K562 (cell line): ENCODE data around the gene NABP1. TPM values are rescaled to one million over a fixed set of nuclear protein-coding genes. Genes with fewer than 3 reads are reported as not detected.

Source experiments
- ATAC-seq: fragments of 200-7000 bp; cut with Tn5 transposase; 3 replicates; pipeline ENCODE4 v1.9.1; 2020; ENCODE audit warnings: moderate library complexity
- BruUV-seq: library from RNA; stranded (reverse); fragments of 400-500 nt; replicated peaks from 2 replicates; lab custom pipeline; 2021; lab: Mats Ljungman, UMichigan
- CTCF ChIA-PET: fragments of 300-600 bp; formaldehyde crosslinking; extraction: SDS; loops from one replicate; lab custom pipeline; 2021; ENCODE audit warnings: low intra/inter-chr PET ratio; lab: Yijun Ruan, JAX
- POLR2A ChIA-PET: fragments of 300-600, 350-650 bp; sonication (Branson Sonifier 250); formaldehyde crosslinking; extraction: SDS; loops from one replicate; lab custom pipeline; 2021; ENCODE audit warnings: antibody characterized with exemption, inconsistent platforms; lab: Yijun Ruan, JAX
- DNase-seq, 4 experiments: peaks; one replicate each; pipeline versions ENCODE4 v3.0.0 to v3.0.0-alpha.2; 2011 to 2018; ENCODE audit warnings: low spot score in 3 of 4, mixed read lengths in 3 of 4; ENCODE audit errors: extremely low read depth in 1 of 4
- FAIRE-seq: peaks from 2 replicates; lab custom pipeline; 2011; peaks lifted over from hg19 to GRCh38; lab: Jason Lieb, UNC
- H2AFZ ChIP-seq: 2 replicates; pipeline ENCODE4 v1.6.0; 2011; ENCODE audit warnings: low read depth, low read length, control low read depth, inconsistent platforms
- H3K27ac ChIP-seq: fragments of 200-600 bp; 3 replicates; pipeline ENCODE4 v1.8.0; 2011; ENCODE audit warnings: low read depth, mild to moderate bottlenecking, control low read depth, inconsistent platforms, low read length, moderate library complexity, mixed read lengths; ENCODE audit errors: extremely low read depth
- H3K27me3 ChIP-seq, 2 experiments: fragments of 300-600 bp in 1 of 2; 2 replicates in 1 of 2; 3 replicates in 1 of 2; pipeline versions ENCODE4 v1.6.0 to v1.8.0; 2011; ENCODE audit warnings: inconsistent platforms in 2 of 2, low read length in 2 of 2, mild to moderate bottlenecking in 1 of 2, mixed read lengths in 1 of 2, moderate library complexity in 1 of 2; ENCODE audit not compliant: control insufficient read depth in 2 of 2, insufficient read depth in 2 of 2
- H3K36me3 ChIP-seq: fragments of 300-600 bp; 3 replicates; pipeline ENCODE4 v1.8.0; 2011; ENCODE audit warnings: mild to moderate bottlenecking, low read length, inconsistent platforms; ENCODE audit not compliant: control insufficient read depth, insufficient read depth
- H3K4me1 ChIP-seq, 2 experiments: fragments of 200-600 bp in 1 of 2; replicated peaks in 1 of 2; 2 replicates in 1 of 2; 3 replicates in 1 of 2; pipeline versions ENCODE4 v1.5.1 to v1.8.0; 2011; ENCODE audit warnings: inconsistent platforms in 2 of 2, low read length in 2 of 2, mild to moderate bottlenecking in 1 of 2, mixed read lengths in 1 of 2, moderate library complexity in 1 of 2; ENCODE audit not compliant: control insufficient read depth in 2 of 2, insufficient read depth in 2 of 2
- H3K4me2 ChIP-seq: 2 replicates; pipeline ENCODE4 v1.6.1; 2011; ENCODE audit warnings: low read length, control low read depth, inconsistent platforms, mixed read lengths; ENCODE audit not compliant: insufficient read depth
- H3K4me3 ChIP-seq: fragments of 200-600 bp; sonication (generic), shearing (Covaris generic); 2 replicates; pipeline ENCODE4 v1.5.1; 2016; ENCODE audit warnings: control low read depth, inconsistent platforms
- H3K79me2 ChIP-seq: fragments of 200-600 bp; 3 replicates; pipeline ENCODE4 v1.8.0; 2011; ENCODE audit warnings: low read length, inconsistent platforms; ENCODE audit not compliant: control insufficient read depth, insufficient read depth
- H3K9ac ChIP-seq, 2 experiments: 2 replicates each; pipeline versions ENCODE4 v1.6.0 to v1.6.1; 2011; ENCODE audit warnings: low read depth in 2 of 2, low read length in 2 of 2, control low read depth in 1 of 2, inconsistent platforms in 1 of 2, mild to moderate bottlenecking in 1 of 2, mixed read lengths in 1 of 2; ENCODE audit not compliant: insufficient read depth in 1 of 2
- H3K9me1 ChIP-seq: one replicate; pipeline ENCODE4 v1.6.0; 2011; ENCODE audit warnings: inconsistent platforms, mild to moderate bottlenecking, low read length, moderate library complexity; ENCODE audit not compliant: control insufficient read depth, insufficient read depth
- H3K9me3 ChIP-seq: replicated peaks from 2 replicates; pipeline ENCODE4 v1.5.1; 2011; ENCODE audit warnings: low read depth, low read length, inconsistent platforms; ENCODE audit not compliant: control insufficient read depth, insufficient read depth
- H4K20me1 ChIP-seq: replicated peaks from 2 replicates; pipeline ENCODE4 v1.6.1; 2011; ENCODE audit warnings: low read length, inconsistent platforms, mixed read lengths; ENCODE audit not compliant: control insufficient read depth, insufficient read depth
- C11orf30 ChIP-seq: fragments of 450-650 bp; IDR thresholded peaks from 2 replicates; pipeline ENCODE4 v1.6.1; 2016; ENCODE audit warnings: low read depth, mild to moderate bottlenecking
- FOXA3 ChIP-seq, 2 experiments: fragments of 450-650 bp in 1 of 2; sonication (generic) in 1 of 2; formaldehyde crosslinking; IDR thresholded peaks in 1 of 2; conservative IDR thresholded peaks in 1 of 2; 2 replicates each; pipeline versions ENCODE4 v1.4.0 to v1.8.0; 2020 to 2022; ENCODE audit warnings: mild to moderate bottlenecking in 2 of 2, missing genetic modification reagents in 1 of 2
- KDM1A ChIP-seq, 2 experiments: fragments of 450-650 bp; IDR thresholded peaks; 2 replicates each; pipeline ENCODE4 v1.6.1; 2016; ENCODE audit warnings: mild to moderate bottlenecking in 2 of 2
- KLF1 ChIP-seq: fragments of 450-650 bp; IDR thresholded peaks from 2 replicates; pipeline ENCODE4 v1.6.1; 2016; ENCODE audit warnings: missing genetic modification characterization, missing compliant biosample characterization
- MTA3 ChIP-seq: fragments of 450-650 bp; formaldehyde crosslinking; IDR thresholded peaks from 2 replicates; pipeline ENCODE4 v1.6.1; 2017; ENCODE audit warnings: mild to moderate bottlenecking, borderline replicate concordance
- PHF20 ChIP-seq: fragments of 450-650 bp; IDR thresholded peaks from 2 replicates; pipeline ENCODE4 v1.6.1; 2018; ENCODE audit not compliant: partially characterized antibody
- POLR2AphosphoS2 ChIP-seq: IDR thresholded peaks from 2 replicates; pipeline ENCODE4 v1.6.1; 2012; ENCODE audit warnings: low read length, improper control_type of control experiment
- POLR2B ChIP-seq: fragments of 450-650 bp; IDR thresholded peaks from 2 replicates; pipeline ENCODE4 v1.6.1; 2018; ENCODE audit warnings: low read depth; ENCODE audit not compliant: partially characterized antibody
- SUPT5H ChIP-seq: fragments of 450-650 bp; IDR thresholded peaks from 2 replicates; pipeline ENCODE4 v1.6.1; 2016
- WGBS: fragments of 100-300 bp; shearing (Covaris generic); methylation state at CpG from one replicate; pipeline ENCODE4 v1.1.6; 2016; ENCODE audit warnings: low coverage, mixed read lengths; ENCODE audit not compliant: insufficient coverage; ENCODE audit errors: missing lambda C conversion rate; 5-methylcytosine and 5-hydroxymethylcytosine counted together
- in situ Hi-C: fragments of 300-500 bp; cut with MboI; formaldehyde crosslinking; loops from 4 replicates; pipeline ENCODE4 v1.15.0; 2018; ENCODE audit warnings: inconsistent platforms, mixed read lengths
- intact Hi-C: fragments of 100-400 bp; cut with micrococcal nuclease; formaldehyde crosslinking; loops from 2 replicates; pipeline ENCODE4 v1.14.2; 2022
- polyA plus RNA-seq, 8 experiments: library from polyadenylated mRNA; depleted of rRNA in 4 of 8; stranded (reverse) in 5 of 8; unstranded in 3 of 8; fragments of >200 nt; fragmentation: Nextera tagmentation in 2 of 8; fragmentation: Illumina TruSeq in 1 of 8; extraction: Ambion mirVana in 2 of 8; extraction: Trizol in 1 of 8; gene quantifications; 2 replicates each; pipeline versions ENCODE4 v1.2.1 to v1.2.3, GENCODE V29; 2011 to 2014; ENCODE audit warnings: inconsistent platforms in 1 of 8, missing spikeins in 1 of 8
- total RNA-seq, 7 experiments: library from RNA; depleted of rRNA in 6 of 7; stranded (reverse); fragments of >200 nt in 6 of 7; fragmentation: Illumina TruSeq in 2 of 7; extraction: Trizol in 2 of 7; gene quantifications; 2 replicates each; pipeline versions ENCODE4 v1.2.1 to v1.2.3, GENCODE V29; 2011 to 2021; ENCODE audit warnings: low replicate concordance in 1 of 7
- TF ChIP-seq, protein P1 (sequence below), 2 experiments: fragments of 150-350 bp in 1 of 2; IDR thresholded peaks; 2 replicates each; pipeline ENCODE4 v1.6.1; 2012 to 2016; ENCODE audit warnings: low read depth in 2 of 2, low read length in 2 of 2, mild to moderate bottlenecking in 1 of 2, moderate library complexity in 1 of 2
- TF ChIP-seq, protein P2 (sequence below): fragments of 450-650 bp; IDR thresholded peaks from 2 replicates; pipeline ENCODE4 v1.7.1; 2018; ENCODE audit warnings: mild to moderate bottlenecking, low read depth; ENCODE audit not compliant: partially characterized antibody
- TF ChIP-seq, protein P3 (sequence below): sonication (generic); formaldehyde crosslinking; IDR thresholded peaks from 2 replicates; pipeline ENCODE4 v1.5.0; 2020; ENCODE audit warnings: missing genetic modification reagents
- TF ChIP-seq, protein P4 (sequence below): sonication (generic); formaldehyde crosslinking; IDR thresholded peaks from 2 replicates; pipeline ENCODE4 v1.8.0; 2022; ENCODE audit warnings: mild to moderate bottlenecking, missing genetic modification reagents

NABP1 gene
- total and polyA plus RNA-seq, 9 of the 15 experiments (the other 6 are each of a cell fraction or from before 2014, with no cell fraction given): 12.8 to 44.0 (median 20.2) TPM

DNA sequence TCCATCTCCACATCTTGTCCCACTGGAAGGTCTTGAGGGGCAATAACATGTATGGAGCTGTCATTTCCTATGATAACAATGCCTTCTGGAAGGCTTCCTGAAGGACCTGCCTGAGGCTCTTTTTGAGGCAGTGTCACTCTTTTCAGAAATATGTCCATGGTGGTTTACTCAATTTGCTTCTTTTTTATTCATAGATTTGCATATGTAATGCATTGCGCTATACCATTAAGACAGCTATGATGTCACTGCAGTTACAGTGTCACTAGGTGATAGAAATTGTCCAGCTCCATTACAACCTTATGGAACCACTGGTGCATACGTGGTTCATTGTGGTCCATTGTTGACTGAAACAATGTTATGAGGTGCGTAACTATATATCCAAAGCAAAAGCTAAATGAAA, 19.9 kb downstream of the NABP1 start (continued):
- TF ChIP-seq, protein P1, sequence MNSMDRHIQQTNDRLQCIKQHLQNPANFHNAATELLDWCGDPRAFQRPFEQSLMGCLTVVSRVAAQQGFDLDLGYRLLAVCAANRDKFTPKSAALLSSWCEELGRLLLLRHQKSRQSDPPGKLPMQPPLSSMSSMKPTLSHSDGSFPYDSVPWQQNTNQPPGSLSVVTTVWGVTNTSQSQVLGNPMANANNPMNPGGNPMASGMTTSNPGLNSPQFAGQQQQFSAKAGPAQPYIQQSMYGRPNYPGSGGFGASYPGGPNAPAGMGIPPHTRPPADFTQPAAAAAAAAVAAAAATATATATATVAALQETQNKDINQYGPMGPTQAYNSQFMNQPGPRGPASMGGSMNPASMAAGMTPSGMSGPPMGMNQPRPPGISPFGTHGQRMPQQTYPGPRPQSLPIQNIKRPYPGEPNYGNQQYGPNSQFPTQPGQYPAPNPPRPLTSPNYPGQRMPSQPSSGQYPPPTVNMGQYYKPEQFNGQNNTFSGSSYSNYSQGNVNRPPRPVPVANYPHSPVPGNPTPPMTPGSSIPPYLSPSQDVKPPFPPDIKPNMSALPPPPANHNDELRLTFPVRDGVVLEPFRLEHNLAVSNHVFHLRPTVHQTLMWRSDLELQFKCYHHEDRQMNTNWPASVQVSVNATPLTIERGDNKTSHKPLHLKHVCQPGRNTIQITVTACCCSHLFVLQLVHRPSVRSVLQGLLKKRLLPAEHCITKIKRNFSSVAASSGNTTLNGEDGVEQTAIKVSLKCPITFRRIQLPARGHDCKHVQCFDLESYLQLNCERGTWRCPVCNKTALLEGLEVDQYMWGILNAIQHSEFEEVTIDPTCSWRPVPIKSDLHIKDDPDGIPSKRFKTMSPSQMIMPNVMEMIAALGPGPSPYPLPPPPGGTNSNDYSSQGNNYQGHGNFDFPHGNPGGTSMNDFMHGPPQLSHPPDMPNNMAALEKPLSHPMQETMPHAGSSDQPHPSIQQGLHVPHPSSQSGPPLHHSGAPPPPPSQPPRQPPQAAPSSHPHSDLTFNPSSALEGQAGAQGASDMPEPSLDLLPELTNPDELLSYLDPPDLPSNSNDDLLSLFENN (IDR thresholded peaks at IDR 0.05; ENCODE audit: low read depth in 2 of 2, low read length in 2 of 2): no peak

DNA sequence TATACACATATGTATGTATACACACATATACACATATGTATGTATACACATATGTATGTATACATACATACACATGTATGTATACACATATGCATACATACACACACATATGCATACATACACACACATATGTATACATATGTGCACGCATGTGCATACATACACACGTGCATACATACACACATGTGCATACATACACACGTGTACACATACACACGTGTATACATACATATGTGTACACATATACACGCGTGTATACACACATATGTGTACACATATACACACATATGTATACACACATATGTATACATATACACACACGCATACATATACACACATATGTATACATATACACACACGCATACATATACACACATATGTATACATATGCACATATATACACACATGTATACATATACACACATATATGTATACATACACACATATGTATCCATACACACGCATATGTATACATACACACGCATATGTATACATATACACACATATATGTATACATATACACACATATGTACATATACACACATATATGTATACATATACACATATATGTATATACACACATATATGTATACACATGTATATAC, 21.5 kb downstream of the NABP1 start:
- Histone ChIP-seq H3K9me3 (peaks cover 4% of the 10 kb centered on the region; the same call in 1 of the 2 replicates), H3K27me3 (no peaks in the 10 kb centered on the region), H3K4me2 (no peak overlapping the region), H2AFZ (no peak overlapping the region), H3K36me3 (no peaks in the 10 kb centered on the region), H3K9me1 (no peaks in the 10 kb centered on the region), H3K27ac (no peak overlapping the region), H3K79me2 (no peaks in the 10 kb centered on the region), H3K4me1 (no peaks in the 10 kb centered on the region), H3K9ac (no peak overlapping the region), H4K20me1 (no peaks in the 10 kb centered on the region), H3K4me3 (no peak overlapping the region)
- BruUV-seq: no TSS peak
- 72% methylated on average over 10 of the region's 10 CpGs for WGBS
- FAIRE-seq (no peak), DNase-seq (no peak), ATAC-seq (no peak)
- CTCF ChIA-PET: no interaction called here
- in situ Hi-C loops (no loop called here), intact Hi-C loops (no loop called here)
- POLR2A ChIA-PET: no interaction called here
- no peak for TF ChIP-seq C11orf30
- peak in 1 of 2 experiments; percentile 32; a peak in 1 of 4 replicates for TF ChIP-seq FOXA3 (CRISPR knock-in tag; conservative IDR thresholded peaks at IDR 0.05 in 1 of 2, IDR thresholded peaks at IDR 0.05 in 1 of 2)
- peak in 1 of 2 experiments; percentile 85; a peak in 1 of 4 replicates for TF ChIP-seq KDM1A (IDR thresholded peaks at IDR 0.05)
- no peak for TF ChIP-seq KLF1
- TF ChIP-seq, protein P2, sequence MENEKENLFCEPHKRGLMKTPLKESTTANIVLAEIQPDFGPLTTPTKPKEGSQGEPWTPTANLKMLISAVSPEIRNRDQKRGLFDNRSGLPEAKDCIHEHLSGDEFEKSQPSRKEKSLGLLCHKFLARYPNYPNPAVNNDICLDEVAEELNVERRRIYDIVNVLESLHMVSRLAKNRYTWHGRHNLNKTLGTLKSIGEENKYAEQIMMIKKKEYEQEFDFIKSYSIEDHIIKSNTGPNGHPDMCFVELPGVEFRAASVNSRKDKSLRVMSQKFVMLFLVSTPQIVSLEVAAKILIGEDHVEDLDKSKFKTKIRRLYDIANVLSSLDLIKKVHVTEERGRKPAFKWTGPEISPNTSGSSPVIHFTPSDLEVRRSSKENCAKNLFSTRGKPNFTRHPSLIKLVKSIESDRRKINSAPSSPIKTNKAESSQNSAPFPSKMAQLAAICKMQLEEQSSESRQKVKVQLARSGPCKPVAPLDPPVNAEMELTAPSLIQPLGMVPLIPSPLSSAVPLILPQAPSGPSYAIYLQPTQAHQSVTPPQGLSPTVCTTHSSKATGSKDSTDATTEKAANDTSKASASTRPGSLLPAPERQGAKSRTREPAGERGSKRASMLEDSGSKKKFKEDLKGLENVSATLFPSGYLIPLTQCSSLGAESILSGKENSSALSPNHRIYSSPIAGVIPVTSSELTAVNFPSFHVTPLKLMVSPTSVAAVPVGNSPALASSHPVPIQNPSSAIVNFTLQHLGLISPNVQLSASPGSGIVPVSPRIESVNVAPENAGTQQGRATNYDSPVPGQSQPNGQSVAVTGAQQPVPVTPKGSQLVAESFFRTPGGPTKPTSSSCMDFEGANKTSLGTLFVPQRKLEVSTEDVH: no peak
- TF ChIP-seq, protein P3, sequence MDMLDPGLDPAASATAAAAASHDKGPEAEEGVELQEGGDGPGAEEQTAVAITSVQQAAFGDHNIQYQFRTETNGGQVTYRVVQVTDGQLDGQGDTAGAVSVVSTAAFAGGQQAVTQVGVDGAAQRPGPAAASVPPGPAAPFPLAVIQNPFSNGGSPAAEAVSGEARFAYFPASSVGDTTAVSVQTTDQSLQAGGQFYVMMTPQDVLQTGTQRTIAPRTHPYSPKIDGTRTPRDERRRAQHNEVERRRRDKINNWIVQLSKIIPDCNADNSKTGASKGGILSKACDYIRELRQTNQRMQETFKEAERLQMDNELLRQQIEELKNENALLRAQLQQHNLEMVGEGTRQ (CRISPR knock-in tag): no peak
- peak; percentile 47 for TF ChIP-seq SUPT5H
- TF ChIP-seq POLR2AphosphoS2: peak; percentile 80; the same call in 1 of the 2 replicates
- TF ChIP-seq MTA3: no peak
- TF ChIP-seq PHF20: peak; percentile 85
- TF ChIP-seq, protein P4, sequence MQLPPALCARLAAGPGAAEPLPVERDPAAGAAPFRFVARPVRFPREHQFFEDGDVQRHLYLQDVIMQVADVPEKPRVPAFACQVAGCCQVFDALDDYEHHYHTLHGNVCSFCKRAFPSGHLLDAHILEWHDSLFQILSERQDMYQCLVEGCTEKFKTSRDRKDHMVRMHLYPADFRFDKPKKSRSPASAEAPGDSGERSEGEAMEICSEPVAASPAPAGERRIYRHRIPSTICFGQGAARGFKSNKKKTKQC: no peak
- TF ChIP-seq POLR2B: peak; percentile 61
